Mesenchymal stem cell (in vitro differentiated cells and primary cell): ENCODE measurements around the gene PREPL.

ENCODE experiments used
- DNase-seq: peaks from one replicate; pipeline ENCODE4 v3.0.0-alpha.2; 2013
- H2AFZ ChIP-seq: one replicate; pipeline ENCODE4 v1.6.1; 2013; ENCODE audit warnings: low read depth, mild to moderate bottlenecking, control low read depth, inconsistent platforms, low read length, moderate library complexity
- H2AK5ac ChIP-seq: 2 replicates; pipeline ENCODE4 v1.6.1; 2013; ENCODE audit warnings: low read length, moderate library complexity, mild to moderate bottlenecking, inconsistent platforms; ENCODE audit not compliant: severe bottlenecking
- H2BK120ac ChIP-seq: one replicate; pipeline ENCODE4 v1.6.1; 2013; ENCODE audit warnings: low read depth, mild to moderate bottlenecking, inconsistent platforms, low read length, moderate library complexity
- H2BK12ac ChIP-seq, 2 experiments: one replicate each; pipeline ENCODE4 v1.6.1; 2013; ENCODE audit warnings: inconsistent platforms in 2 of 2, low read length in 2 of 2, mild to moderate bottlenecking in 2 of 2, moderate library complexity in 2 of 2, control low read depth in 1 of 2
- H2BK15ac ChIP-seq: one replicate; pipeline ENCODE4 v1.6.1; 2013; ENCODE audit warnings: mild to moderate bottlenecking, low read depth, inconsistent platforms; ENCODE audit not compliant: poor library complexity, severe bottlenecking
- H2BK5ac ChIP-seq: 2 replicates; pipeline ENCODE4 v1.6.1; 2013; ENCODE audit warnings: low read depth, mild to moderate bottlenecking, low read length, control low read depth, inconsistent platforms; ENCODE audit not compliant: poor library complexity, severe bottlenecking
- H3K14ac ChIP-seq, 2 experiments: one replicate each; pipeline ENCODE4 v1.6.1; 2013; ENCODE audit warnings: inconsistent platforms in 2 of 2, low read length in 2 of 2, control low read depth in 1 of 2, mild to moderate bottlenecking in 1 of 2, moderate library complexity in 1 of 2
- H3K18ac ChIP-seq, 2 experiments: one replicate each; pipeline ENCODE4 v1.6.1; 2013; ENCODE audit warnings: inconsistent platforms in 2 of 2, low read length in 2 of 2, control low read depth in 1 of 2, low read depth in 1 of 2, mild to moderate bottlenecking in 1 of 2
- H3K23ac ChIP-seq, 2 experiments: one replicate each; pipeline ENCODE4 v1.6.1; 2013; ENCODE audit warnings: inconsistent platforms in 2 of 2, low read length in 2 of 2, mild to moderate bottlenecking in 2 of 2, moderate library complexity in 2 of 2, control low read depth in 1 of 2
- H3K27ac ChIP-seq: 2 replicates; pipeline ENCODE4 v1.5.1; 2013; ENCODE audit warnings: mild to moderate bottlenecking, moderate library complexity, low read length, control low read depth, inconsistent platforms; ENCODE audit not compliant: poor library complexity, severe bottlenecking
- H3K27me3 ChIP-seq, 2 experiments: 2 replicates each; pipeline versions ENCODE4 v1.6.1 to v1.7.0; 2013; ENCODE audit warnings: low read length in 2 of 2, mild to moderate bottlenecking in 2 of 2, moderate library complexity in 2 of 2, control low read depth in 1 of 2, inconsistent platforms in 1 of 2; ENCODE audit not compliant: control insufficient read depth in 1 of 2, insufficient read depth in 1 of 2
- H3K36me3 ChIP-seq, 2 experiments: 2 replicates each; pipeline versions ENCODE4 v1.6.1 to v1.7.0; 2013; ENCODE audit warnings: low read length in 2 of 2, control low read depth in 1 of 2, inconsistent platforms in 1 of 2, low read depth in 1 of 2, mild to moderate bottlenecking in 1 of 2; ENCODE audit not compliant: insufficient read depth in 2 of 2, control insufficient read depth in 1 of 2
- H3K4ac ChIP-seq, 2 experiments: one replicate each; pipeline ENCODE4 v1.6.1; 2013; ENCODE audit warnings: inconsistent platforms in 2 of 2, low read length in 2 of 2, mild to moderate bottlenecking in 2 of 2, moderate library complexity in 2 of 2, control low read depth in 1 of 2, low read depth in 1 of 2
- H3K4me1 ChIP-seq: 2 replicates; pipeline ENCODE4 v1.6.1; 2013; ENCODE audit warnings: low read depth, low read length, control low read depth; ENCODE audit not compliant: control insufficient read depth, insufficient read depth
- H3K4me2 ChIP-seq: 2 replicates; pipeline ENCODE4 v1.6.1; 2013; ENCODE audit warnings: low read length, mild to moderate bottlenecking, inconsistent platforms; ENCODE audit not compliant: poor library complexity, severe bottlenecking
- H3K4me3 ChIP-seq, 2 experiments: 2 replicates each; pipeline versions ENCODE4 v1.5.1 to v1.7.0; 2013; ENCODE audit warnings: low read length in 2 of 2, mild to moderate bottlenecking in 2 of 2, control low read depth in 1 of 2, low read depth in 1 of 2; ENCODE audit not compliant: insufficient read depth in 1 of 2
- H3K79me1 ChIP-seq: replicated peaks from 2 replicates; pipeline ENCODE4 v1.6.1; 2013; ENCODE audit warnings: mild to moderate bottlenecking, control low read depth, low read length, inconsistent platforms; ENCODE audit not compliant: poor library complexity, severe bottlenecking
- H3K9ac ChIP-seq: 2 replicates; pipeline ENCODE4 v1.7.0; 2013; ENCODE audit warnings: mild to moderate bottlenecking, low read length, moderate library complexity
- H3K9me3 ChIP-seq: 2 replicates; pipeline ENCODE4 v1.7.0; 2013; ENCODE audit warnings: mild to moderate bottlenecking, low read length; ENCODE audit not compliant: control insufficient read depth
- H4K8ac ChIP-seq: one replicate; pipeline ENCODE4 v1.6.1; 2013; ENCODE audit warnings: inconsistent platforms, mild to moderate bottlenecking, low read length, moderate library complexity
- H4K91ac ChIP-seq: one replicate; pipeline ENCODE4 v1.6.1; 2013; ENCODE audit warnings: mild to moderate bottlenecking, low read length, inconsistent platforms
- WGBS: methylation state at CpG from one replicate; pipeline ENCODE4 v1.1.7; 2013; ENCODE audit warnings: mixed read lengths; 5-methylcytosine and 5-hydroxymethylcytosine counted together

The PREPL gene

DNA sequence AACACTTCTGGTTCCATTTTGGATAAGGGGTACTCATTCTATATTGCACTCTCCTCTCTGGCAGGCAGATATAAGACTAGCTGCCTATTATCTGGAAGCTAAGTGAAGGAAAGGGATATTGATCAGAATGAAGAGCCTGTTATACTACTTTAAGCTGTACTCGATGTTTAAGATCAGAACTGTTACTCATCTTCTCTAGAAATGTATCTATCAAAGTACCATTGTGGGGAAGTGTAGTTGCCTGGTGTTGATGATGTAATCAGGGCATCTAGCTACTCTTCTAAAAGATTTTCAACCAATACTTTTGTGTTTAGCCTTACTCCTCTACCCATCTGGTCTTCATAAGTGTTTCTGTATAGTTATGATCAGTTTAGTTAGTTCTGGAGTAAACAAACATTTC lies 6.3 kb upstream of the PREPL start:
- H2AFZ ChIP-seq = no peak overlapping the region
- H4K91ac ChIP-seq = no peak overlapping the region
- no peak overlapping the region for H2BK15ac ChIP-seq
- H3K18ac ChIP-seq = no peak overlapping the region
- H3K79me1 ChIP-seq = peaks cover 36% of the 10 kb centered on the region
- no peak overlapping the region for H3K27ac ChIP-seq
- H2BK120ac ChIP-seq = no peak overlapping the region
- no peaks in the 10 kb centered on the region for H3K36me3 ChIP-seq
- H2AK5ac ChIP-seq = no peak overlapping the region
- no peaks in the 10 kb centered on the region for H3K27me3 ChIP-seq
- DNase-seq = no peak
- no peak overlapping the region for H3K14ac ChIP-seq
- H4K8ac ChIP-seq = no peak overlapping the region
- H3K23ac ChIP-seq = no peak overlapping the region
- H3K4me3 ChIP-seq = no peak overlapping the region
- no peaks in the 10 kb centered on the region for H3K9me3 ChIP-seq
- H2BK5ac ChIP-seq = no peak overlapping the region
- H3K4ac ChIP-seq = no peak overlapping the region
- WGBS = no CpG with 5 or more reads among the region's 1 CpG
- H2BK12ac ChIP-seq = no peak overlapping the region
- no peak overlapping the region for H3K4me2 ChIP-seq
- H3K9ac ChIP-seq = no peak overlapping the region
- H3K4me1 ChIP-seq = no peaks in the 10 kb centered on the region

DNA sequence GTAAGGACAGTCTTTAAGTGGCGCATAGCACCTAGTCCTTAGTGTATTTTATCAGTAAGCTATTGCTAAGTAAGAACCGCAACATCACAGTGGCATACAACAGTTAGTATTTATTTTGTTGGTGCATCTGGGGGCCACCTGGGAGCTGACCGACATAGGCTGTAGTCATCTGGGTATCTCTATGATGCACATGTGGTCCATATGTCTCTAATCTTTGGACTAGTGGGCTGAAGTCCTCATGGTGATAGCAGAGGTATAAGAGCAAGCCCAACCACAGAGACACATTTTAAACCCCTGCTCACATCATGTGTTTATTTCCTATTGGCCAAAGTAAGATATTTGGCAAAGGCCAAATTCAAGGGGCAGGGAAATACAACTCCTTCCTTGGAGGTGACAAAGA lies 3.3 kb upstream of the PREPL start:
- no peak overlapping the region for H2BK5ac ChIP-seq
- no peak overlapping the region for H4K8ac ChIP-seq
- no peak overlapping the region for H3K18ac ChIP-seq
- H3K79me1 ChIP-seq = peaks cover 32% of the 10 kb centered on the region
- no peak overlapping the region for H2AK5ac ChIP-seq
- H3K9ac ChIP-seq = no peak overlapping the region
- H3K23ac ChIP-seq = no peak overlapping the region
- no peak overlapping the region for H2BK12ac ChIP-seq
- no peak overlapping the region for H3K27ac ChIP-seq
- no peak overlapping the region for H3K4me2 ChIP-seq
- no peak overlapping the region for H3K4ac ChIP-seq
- H3K14ac ChIP-seq = no peak overlapping the region
- no peaks in the 10 kb centered on the region for H3K4me1 ChIP-seq
- no peaks in the 10 kb centered on the region for H3K36me3 ChIP-seq
- H3K9me3 ChIP-seq = no peaks in the 10 kb centered on the region
- WGBS = 95% methylated on average over 3 of the region's 3 CpGs
- no peak for DNase-seq
- no peak overlapping the region for H2AFZ ChIP-seq
- H4K91ac ChIP-seq = no peak overlapping the region
- no peak overlapping the region for H2BK15ac ChIP-seq
- H2BK120ac ChIP-seq = no peak overlapping the region
- H3K27me3 ChIP-seq = no peaks in the 10 kb centered on the region
- H3K4me3 ChIP-seq = no peak overlapping the region

DNA sequence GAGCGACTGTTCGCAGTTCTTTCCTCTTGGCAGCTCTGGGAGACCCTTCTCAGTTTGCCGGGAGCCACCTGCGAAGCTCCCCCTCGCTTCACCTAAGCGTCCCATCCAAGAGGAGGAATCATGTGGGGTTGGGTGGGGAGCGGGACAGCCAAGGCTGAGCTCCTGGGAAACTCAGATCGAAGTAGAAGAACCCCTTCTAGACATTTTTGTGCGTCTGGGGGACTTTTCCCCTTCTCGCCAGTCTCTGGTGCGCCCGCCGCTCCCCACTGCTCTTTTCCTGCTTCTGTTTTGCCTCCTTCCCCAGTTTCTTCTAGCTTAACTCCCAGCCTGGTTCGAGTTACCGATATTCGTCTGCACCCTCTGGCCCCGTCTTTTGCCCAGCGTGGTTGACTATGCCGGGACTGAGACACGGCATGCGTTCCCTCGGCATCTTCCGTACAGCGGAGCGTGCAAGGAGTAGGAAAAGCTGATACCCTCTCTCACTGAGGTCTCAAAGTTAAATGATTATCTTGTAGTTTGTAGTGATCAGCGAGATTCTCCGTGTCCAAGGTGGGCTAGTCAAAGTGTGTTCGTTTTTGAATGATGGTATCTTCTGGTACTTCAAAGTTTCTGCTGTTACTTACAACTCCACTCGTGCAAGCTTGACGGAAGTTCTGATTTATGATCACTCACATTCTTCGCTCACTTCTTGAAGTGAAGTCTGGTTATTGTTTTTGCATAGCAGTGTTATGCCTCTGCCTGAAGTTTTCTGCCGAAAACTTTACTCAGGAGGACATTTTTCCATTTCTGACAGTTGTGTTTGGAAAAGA lies 1.1 kb upstream of the PREPL start:
- Histone ChIP-seq H2BK120ac (peak overlapping the region; percentile 24), H3K4me3 (peak overlapping the region; percentile 76 to 94), H2BK15ac (peak overlapping the region; percentile 90), H2BK12ac (peak overlapping the region in 1 of 2 experiments; percentile 80), H3K79me1 (peaks cover 26% of the 10 kb centered on the region), H4K91ac (no peak overlapping the region), H4K8ac (peak overlapping the region; percentile 48), H3K4me1 (peaks cover 2% of the 10 kb centered on the region), H3K9ac (peak overlapping the region; percentile 100), H2AK5ac (no peak overlapping the region), H2AFZ (peak overlapping the region; percentile 97), H3K4me2 (peak overlapping the region; percentile 77), H3K18ac (peak overlapping the region; percentile 45 to 55), H3K36me3 (no peaks in the 10 kb centered on the region), H3K14ac (peak overlapping the region in 1 of 2 experiments; percentile 2), H3K27me3 (no peaks in the 10 kb centered on the region), H3K4ac (peak overlapping the region in 1 of 2 experiments; percentile 22), H3K27ac (peak overlapping the region; percentile 61), H3K9me3 (no peaks in the 10 kb centered on the region), H3K23ac (peak overlapping the region in 1 of 2 experiments; percentile 83), H2BK5ac (no peak overlapping the region)
- DNase-seq = peak; percentile 72
- whole genome bisulfite sequencing = under 1% methylated on average over 25 of the region's 32 CpGs

DNA sequence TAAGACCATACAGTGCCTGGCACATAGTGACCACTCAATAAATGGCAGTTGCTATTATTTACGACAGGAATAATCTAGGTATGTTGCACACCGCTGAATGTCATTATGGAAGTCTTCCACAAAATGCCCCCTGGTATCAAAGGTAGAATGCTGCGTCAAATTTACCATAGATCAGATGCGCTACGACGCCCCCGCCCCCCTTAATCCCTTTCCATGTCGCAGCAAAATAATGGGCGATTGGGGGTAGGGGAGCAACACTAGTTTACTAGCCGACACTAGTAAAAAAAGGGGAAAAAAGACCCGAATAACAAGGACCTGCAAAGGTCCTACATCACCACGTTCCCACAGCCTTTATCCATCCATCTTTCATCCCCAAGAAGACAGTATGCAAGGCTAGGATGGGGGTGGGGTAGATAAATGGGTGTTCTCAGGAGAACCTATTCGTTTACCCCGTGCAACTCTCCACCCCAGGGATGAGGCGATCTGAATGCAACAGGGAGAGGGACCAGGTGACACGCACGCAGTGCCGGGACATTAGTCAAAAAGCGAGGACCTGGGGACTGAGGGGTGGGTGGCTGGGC lies 455 bp downstream of the PREPL start:
- no peak overlapping the region for H4K8ac ChIP-seq
- no peak overlapping the region for H2BK5ac ChIP-seq
- H2BK120ac ChIP-seq = no peak overlapping the region
- no peak overlapping the region for H2BK15ac ChIP-seq
- H3K79me1 ChIP-seq = peaks cover 26% of the 10 kb centered on the region
- no peaks in the 10 kb centered on the region for H3K27me3 ChIP-seq
- no peak overlapping the region for H3K14ac ChIP-seq
- peak overlapping the region; percentile 76 to 94 for H3K4me3 ChIP-seq
- WGBS = 10% methylated on average over 11 of the region's 19 CpGs
- H3K36me3 ChIP-seq = peaks cover 0 to 8% of the 10 kb centered on the region in 2 experiments
- H2AFZ ChIP-seq = peak overlapping the region; percentile 60
- peak overlapping the region in 1 of 2 experiments; percentile 99 for H3K4ac ChIP-seq
- no peaks in the 10 kb centered on the region for H3K9me3 ChIP-seq
- H3K9ac ChIP-seq = peak overlapping the region; percentile 100
- H2AK5ac ChIP-seq = no peak overlapping the region
- H2BK12ac ChIP-seq = no peak overlapping the region
- peak overlapping the region; percentile 94 for H3K27ac ChIP-seq
- H4K91ac ChIP-seq = no peak overlapping the region
- no peak for DNase-seq
- no peak overlapping the region for H3K23ac ChIP-seq
- H3K4me2 ChIP-seq = peak overlapping the region; percentile 60
- peaks cover 2% of the 10 kb centered on the region for H3K4me1 ChIP-seq
- H3K18ac ChIP-seq = peak overlapping the region in 1 of 2 experiments; percentile 83
